ENCODE measurements around the gene VPS26B.
A peak's percentile ranks its signal among the peaks of the same experiment; 100 is the strongest.

VPS26B gene

DNA sequence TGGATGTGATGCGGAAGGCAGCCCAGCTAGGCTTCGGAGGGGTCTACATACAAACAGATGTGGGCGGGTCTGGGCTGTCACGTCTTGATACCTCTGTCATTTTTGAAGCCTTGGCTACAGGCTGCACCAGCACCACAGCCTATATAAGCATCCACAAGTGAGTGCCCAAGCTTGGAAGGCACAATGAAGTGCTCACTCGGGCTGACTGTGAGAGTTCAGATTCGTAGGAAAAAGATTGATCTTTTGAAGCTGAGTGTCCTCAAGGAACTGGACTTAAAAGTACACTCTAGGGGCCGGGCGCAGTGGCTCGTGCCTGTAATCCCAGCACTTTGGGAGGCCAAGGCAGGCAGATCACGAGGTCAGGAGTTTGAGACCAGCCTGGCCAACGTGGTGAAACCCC lies 32.6 kb downstream of the VPS26B start:
- CTCF ChIA-PET = no interaction called here
- no peaks in the 10 kb centered on the region for H3K9me3 Mint-ChIP-seq
- H3K4me3 Mint-ChIP-seq = no peak overlapping the region
- H3K4me1 Mint-ChIP-seq = peaks cover 42% of the 10 kb centered on the region
- H3K27me3 Mint-ChIP-seq = no peaks in the 10 kb centered on the region
- H3K36me3 Mint-ChIP-seq = peaks cover 25% of the 10 kb centered on the region
- H3K27ac Mint-ChIP-seq = no peak overlapping the region
- no peak for DNase-seq

DNA sequence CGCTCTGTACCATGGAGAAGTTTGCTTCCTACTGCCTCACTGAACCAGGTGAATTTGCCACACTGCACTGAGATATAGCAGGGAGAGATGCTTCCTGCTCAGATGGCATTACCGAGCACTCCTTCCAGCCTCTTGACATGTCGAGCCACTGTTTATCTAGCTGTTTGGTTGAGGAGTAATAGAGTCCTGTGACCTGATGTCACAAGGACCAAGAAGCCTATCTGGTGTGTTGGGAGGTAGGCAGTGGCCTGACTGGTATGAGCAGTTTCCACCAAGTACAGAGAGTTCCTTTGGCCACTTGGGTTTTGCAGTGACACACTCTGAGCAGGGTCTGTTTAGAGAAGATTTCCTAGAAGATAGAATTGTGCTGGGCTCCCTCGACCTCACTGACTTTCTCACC lies 34.1 kb downstream of the VPS26B start:
- H3K4me1 Mint-ChIP-seq = peaks cover 35% of the 10 kb centered on the region
- H3K4me3 Mint-ChIP-seq = no peak overlapping the region
- CTCF ChIA-PET = no interaction called here
- H3K27ac Mint-ChIP-seq = no peak overlapping the region
- H3K36me3 Mint-ChIP-seq = peaks cover 26% of the 10 kb centered on the region
- no peaks in the 10 kb centered on the region for H3K27me3 Mint-ChIP-seq
- DNase-seq = no peak
- H3K9me3 Mint-ChIP-seq = no peaks in the 10 kb centered on the region

DNA sequence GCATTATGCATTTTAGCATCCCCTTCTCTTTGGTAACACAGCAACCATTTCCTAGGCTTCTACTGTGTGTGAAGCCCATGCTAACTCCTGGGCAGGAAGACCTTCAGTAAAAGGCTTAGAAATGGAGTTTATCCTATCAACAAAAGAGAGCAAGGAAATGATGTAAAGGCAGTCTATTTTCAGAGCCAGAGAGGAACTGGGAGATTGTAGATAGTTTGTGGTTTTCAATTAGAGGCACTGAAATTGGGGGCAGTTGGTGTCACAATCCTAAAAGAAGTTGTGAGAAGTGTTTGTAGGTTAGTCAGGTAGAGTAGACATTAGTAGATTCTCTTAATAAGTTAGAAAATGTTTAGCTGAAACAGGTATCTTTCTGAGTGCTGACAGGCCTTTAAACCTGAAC lies 36.0 kb downstream of the VPS26B start:
- no peak for DNase-seq
- peak overlapping the region; percentile 46 for H3K27ac Mint-ChIP-seq
- peaks cover 19% of the 10 kb centered on the region for H3K4me1 Mint-ChIP-seq
- no peak overlapping the region for H3K4me3 Mint-ChIP-seq
- CTCF ChIA-PET = interaction anchor here (1.4 to 7.0 kb wide), 5 partner anchors 9 to 54 kb away, joined by 3 to 68 read pairs (median 11); partner anchors contain the start of genes GLB1L3, NCAPD3 and VPS26B
- peaks cover 28% of the 10 kb centered on the region for H3K36me3 Mint-ChIP-seq
- no peaks in the 10 kb centered on the region for H3K27me3 Mint-ChIP-seq
- H3K9me3 Mint-ChIP-seq = no peaks in the 10 kb centered on the region

DNA sequence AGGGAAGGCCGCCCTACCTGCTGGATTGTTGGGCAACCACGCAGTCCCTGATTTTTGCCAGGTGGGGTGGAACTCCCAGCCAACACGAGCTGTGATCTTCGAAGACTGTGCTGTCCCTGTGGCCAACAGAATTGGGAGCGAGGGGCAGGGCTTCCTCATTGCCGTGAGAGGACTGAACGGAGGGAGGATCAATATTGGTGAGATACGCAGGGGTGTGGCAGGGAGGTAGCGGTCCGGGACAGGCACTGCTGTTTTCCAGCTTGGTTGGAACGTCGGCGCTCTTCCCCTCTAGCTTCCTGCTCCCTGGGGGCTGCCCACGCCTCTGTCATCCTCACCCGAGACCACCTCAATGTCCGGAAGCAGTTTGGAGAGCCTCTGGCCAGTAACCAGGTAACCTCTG lies 36.5 kb downstream of the VPS26B start:
- H3K27ac Mint-ChIP-seq = no peak overlapping the region
- no peak overlapping the region for H3K4me3 Mint-ChIP-seq
- CTCF ChIA-PET = interaction anchor here (1.4 to 7.0 kb wide), 8 partner anchors 9 to 99 kb away, joined by 3 to 68 read pairs (median 10); partner anchors contain the start of genes GLB1L3, NCAPD3 and VPS26B
- peaks cover 16% of the 10 kb centered on the region for H3K4me1 Mint-ChIP-seq
- H3K9me3 Mint-ChIP-seq = no peaks in the 10 kb centered on the region
- DNase-seq = no peak
- H3K36me3 Mint-ChIP-seq = peaks cover 27% of the 10 kb centered on the region
- H3K27me3 Mint-ChIP-seq = no peaks in the 10 kb centered on the region

DNA sequence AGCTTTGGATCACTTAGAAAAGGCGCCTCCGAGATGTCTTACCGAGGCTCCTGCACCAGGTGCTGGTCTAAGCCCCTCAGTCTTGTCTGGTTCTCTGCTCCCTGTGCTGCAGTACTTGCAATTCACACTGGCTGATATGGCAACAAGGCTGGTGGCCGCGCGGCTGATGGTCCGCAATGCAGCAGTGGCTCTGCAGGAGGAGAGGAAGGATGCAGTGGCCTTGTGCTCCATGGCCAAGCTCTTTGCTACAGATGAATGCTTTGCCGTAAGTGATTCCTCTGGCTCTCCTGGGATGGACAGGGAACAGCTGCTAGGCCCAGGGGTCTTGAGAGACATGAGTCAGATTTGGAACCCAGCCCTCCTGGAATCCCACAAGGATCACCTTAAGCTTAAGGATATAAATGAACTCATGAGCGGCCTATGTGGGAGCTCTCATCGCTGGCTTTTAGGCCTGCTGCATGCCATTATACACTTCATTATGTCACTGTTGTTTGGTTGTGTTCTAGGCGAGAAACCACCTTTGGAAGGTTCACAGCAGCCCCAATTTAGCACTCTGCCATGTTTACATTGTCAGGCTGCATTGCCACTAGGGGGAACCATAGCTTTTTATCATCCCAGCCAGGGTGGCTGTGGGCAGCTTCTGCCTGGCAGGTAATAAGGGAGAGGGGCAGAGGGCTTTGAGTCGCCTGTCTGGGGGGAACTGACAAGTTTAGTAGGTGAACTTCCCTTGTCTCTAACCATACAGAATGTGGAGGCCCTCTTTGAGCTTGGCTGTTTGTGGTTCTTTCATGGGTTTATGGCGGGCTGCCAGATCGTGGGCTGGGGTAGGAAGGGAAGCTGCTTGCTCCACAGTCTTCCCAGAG lies 37.4 kb downstream of the VPS26B start:
- DNase-seq = peak; percentile 66
- no peaks in the 10 kb centered on the region for H3K27me3 Mint-ChIP-seq
- peaks cover 22% of the 10 kb centered on the region for H3K4me1 Mint-ChIP-seq
- no peak overlapping the region for H3K4me3 Mint-ChIP-seq
- no peak overlapping the region for H3K27ac Mint-ChIP-seq
- H3K36me3 Mint-ChIP-seq = peaks cover 26% of the 10 kb centered on the region
- CTCF ChIA-PET = interaction anchor here (1.0 to 7.0 kb wide), 15 partner anchors 8 to 98 kb away, joined by 3 to 68 read pairs (median 6); partner anchors contain the start of genes ACAD8, GLB1L3, NCAPD3 and VPS26B
- H3K9me3 Mint-ChIP-seq = no peaks in the 10 kb centered on the region

DNA sequence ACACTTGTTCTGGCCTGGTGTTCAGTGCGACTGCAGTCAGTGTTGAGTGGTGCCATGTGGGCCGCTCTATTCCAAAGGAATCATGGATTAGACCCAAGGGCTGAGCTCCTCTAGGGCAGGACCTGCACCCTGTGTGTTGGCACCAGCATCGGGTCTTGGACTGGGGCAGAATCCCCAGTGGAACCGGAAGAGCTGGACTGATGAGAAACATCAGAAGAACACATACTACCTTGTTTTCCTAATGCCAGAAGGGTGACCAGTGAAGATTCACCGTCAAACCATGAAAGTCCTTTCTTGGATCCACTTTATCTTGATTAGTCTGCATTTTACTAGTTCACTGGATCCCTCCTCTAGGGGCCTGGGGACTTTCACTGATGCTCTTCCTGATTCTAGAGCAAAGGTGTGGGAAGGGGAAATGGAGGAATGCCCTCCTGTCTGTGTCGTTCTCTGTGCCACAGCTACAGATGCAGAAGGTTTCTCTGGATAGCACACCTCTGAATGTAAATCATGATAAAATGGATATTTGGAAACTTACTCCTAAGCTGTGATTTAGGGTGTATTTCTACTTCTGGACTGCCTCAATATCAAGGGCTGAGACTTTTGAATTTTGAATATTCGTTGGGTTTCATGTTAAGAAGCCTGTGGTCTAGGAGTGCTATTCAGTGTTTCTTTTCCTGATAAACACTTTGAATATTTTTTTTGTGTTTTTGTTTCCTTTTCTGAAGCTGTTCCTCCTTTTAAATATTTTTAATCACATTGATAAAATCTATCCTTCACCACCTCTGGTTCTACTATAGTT lies 40.7 kb downstream of the VPS26B start:
- CTCF ChIA-PET = interaction anchor here (0.8 to 7.0 kb wide), 2 partner anchors 9 kb away, joined by 3 to 68 read pairs; partner anchors contain the start of gene GLB1L3
- no peak for DNase-seq
- Mint-ChIP-seq H3K4me3 (no peak overlapping the region), H3K4me1 (peaks cover 36% of the 10 kb centered on the region), H3K27ac (no peak overlapping the region), H3K27me3 (no peaks in the 10 kb centered on the region), H3K36me3 (peaks cover 11% of the 10 kb centered on the region), H3K9me3 (no peaks in the 10 kb centered on the region)

DNA sequence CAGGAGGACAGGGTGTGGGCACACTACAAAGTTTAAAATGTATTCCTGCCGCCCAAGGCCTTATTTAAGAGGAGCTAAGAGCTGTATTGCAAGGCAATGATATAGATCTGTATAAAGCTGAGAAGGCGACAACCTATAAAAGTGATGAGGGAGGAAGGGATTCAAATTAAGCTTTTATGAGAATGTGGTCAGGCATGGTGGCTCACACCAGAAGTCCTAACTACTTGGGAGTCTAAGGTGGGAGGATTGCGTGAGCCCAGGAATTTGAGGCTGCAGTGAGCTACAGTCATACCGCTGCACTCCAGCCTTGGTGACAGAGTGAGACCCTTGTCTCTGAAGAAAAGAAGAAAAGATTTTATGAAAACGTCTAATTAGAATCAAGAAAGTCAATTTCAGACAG lies 42.0 kb downstream of the VPS26B start:
- Mint-ChIP-seq H3K4me3 (no peak overlapping the region), H3K4me1 (peaks cover 39% of the 10 kb centered on the region), H3K36me3 (peaks cover 14% of the 10 kb centered on the region), H3K27me3 (no peaks in the 10 kb centered on the region), H3K27ac (no peak overlapping the region), H3K9me3 (no peaks in the 10 kb centered on the region)
- CTCF ChIA-PET = interaction anchor here (7.0 kb wide), 1 partner anchor 8 kb away, joined by 68 read pairs; the partner anchor contains the start of gene GLB1L3
- no peak for DNase-seq

DNA sequence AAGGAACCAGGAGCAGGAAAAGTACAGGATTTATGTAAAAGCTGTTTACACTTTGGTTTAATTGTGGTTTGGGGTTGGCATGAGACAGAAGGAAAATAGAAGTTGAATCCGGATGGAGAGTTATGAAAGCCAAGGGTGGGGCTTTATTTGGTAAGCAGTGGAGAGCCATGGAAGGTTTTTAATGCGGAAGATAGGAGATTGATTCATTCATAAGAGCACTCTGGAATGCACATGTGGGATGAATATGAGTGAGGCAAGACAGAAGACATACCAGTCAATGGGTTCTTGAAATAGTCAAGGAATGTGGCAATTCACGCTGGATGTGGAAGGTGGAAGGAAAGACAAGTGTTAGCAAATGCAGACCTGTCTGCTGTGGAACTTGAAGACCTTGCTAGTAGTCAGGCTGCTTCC lies 42.4 kb downstream of the VPS26B start:
- H3K4me1 Mint-ChIP-seq = peaks cover 42% of the 10 kb centered on the region
- H3K4me3 Mint-ChIP-seq = no peak overlapping the region
- no peak overlapping the region for H3K27ac Mint-ChIP-seq
- DNase-seq = no peak
- no peaks in the 10 kb centered on the region for H3K27me3 Mint-ChIP-seq
- no peaks in the 10 kb centered on the region for H3K9me3 Mint-ChIP-seq
- CTCF ChIA-PET = no interaction called here
- peaks cover 16% of the 10 kb centered on the region for H3K36me3 Mint-ChIP-seq

DNA sequence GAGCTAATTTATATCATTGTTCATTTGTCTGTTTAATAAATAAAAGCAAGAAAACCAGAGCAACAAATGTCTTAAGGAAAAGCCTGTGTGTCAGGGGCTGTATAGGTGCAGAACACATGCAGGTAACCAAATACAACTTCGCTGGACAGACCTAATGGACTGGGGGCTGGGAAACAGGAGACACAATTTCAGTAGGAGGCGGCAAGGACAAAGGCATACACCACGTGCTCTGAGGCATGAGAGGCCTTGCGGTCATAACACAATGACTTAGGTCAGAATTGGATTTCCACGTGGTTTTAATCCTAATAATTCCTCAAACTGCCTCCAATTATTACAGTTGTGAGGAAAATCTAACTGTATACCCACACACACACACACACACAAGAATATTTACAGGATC lies 43.0 kb downstream of the VPS26B start:
- Mint-ChIP-seq H3K27ac (no peak overlapping the region), H3K4me1 (peaks cover 46% of the 10 kb centered on the region), H3K9me3 (no peaks in the 10 kb centered on the region), H3K36me3 (peaks cover 18% of the 10 kb centered on the region), H3K27me3 (no peaks in the 10 kb centered on the region), H3K4me3 (no peak overlapping the region)
- CTCF ChIA-PET = no interaction called here
- DNase-seq = no peak

DNA sequence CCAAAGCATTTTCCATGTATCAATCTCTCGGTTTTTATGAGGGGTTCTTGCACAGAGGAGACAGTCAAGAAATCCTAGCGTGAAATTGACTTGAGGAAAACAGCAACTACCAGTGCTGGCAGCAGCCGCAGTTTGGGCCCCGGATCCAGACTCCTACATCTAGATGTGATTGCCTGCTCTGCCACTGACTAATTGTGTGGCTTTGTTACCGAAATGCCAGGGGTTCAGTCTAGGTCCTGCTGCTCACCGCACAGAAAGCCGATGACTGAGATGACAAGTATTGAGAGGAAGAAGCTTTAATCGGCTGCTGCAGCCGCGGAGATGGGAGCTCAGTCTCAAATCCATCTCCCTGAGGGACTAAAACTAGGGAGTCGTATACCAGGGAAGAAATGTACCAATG lies 43.5 kb downstream of the VPS26B start:
- H3K27ac Mint-ChIP-seq = peak overlapping the region; percentile 55
- H3K36me3 Mint-ChIP-seq = peaks cover 23% of the 10 kb centered on the region
- CTCF ChIA-PET = interaction anchor here (0.8 kb wide), 1 partner anchor 44 kb away, joined by 5 read pairs; the partner anchor contains the start of gene NCAPD3
- no peak overlapping the region for H3K4me3 Mint-ChIP-seq
- no peaks in the 10 kb centered on the region for H3K27me3 Mint-ChIP-seq
- H3K9me3 Mint-ChIP-seq = no peaks in the 10 kb centered on the region
- no peak for DNase-seq
- peaks cover 51% of the 10 kb centered on the region for H3K4me1 Mint-ChIP-seq

DNA sequence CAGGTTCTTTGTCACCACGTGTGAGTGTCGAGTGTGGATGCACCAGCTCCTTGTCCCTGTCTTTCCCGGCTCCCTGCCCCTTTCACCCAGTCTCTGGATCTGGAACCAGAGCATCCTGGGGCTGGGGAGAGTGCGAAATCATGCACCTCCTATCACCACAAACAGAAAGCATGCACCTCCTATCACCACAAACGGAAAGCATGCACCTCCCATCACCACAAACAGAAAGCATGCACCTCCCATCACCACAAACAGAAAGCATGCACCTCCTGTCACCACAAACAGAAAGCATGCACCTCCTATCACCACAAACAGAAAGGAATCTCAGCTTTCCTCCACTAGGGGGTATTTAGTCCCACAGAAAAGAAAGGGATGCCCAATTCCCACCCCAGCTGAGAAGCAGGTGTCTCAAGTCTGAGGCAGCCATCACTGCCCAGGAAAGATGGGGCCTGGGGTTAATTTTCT lies 45.8 kb downstream of the VPS26B start:
- peaks cover 73% of the 10 kb centered on the region for H3K4me1 Mint-ChIP-seq
- peak overlapping the region; percentile 24 for H3K4me3 Mint-ChIP-seq
- DNase-seq = peak; percentile 63
- CTCF ChIA-PET = interaction anchor here (0.6 to 2.0 kb wide), 3 partner anchors 9 to 129 kb away, joined by 3 to 8 read pairs (median 6); no protein-coding TSS in a partner anchor
- H3K27ac Mint-ChIP-seq = peak overlapping the region; percentile 82
- H3K9me3 Mint-ChIP-seq = no peaks in the 10 kb centered on the region
- peaks cover 26% of the 10 kb centered on the region for H3K36me3 Mint-ChIP-seq
- no peaks in the 10 kb centered on the region for H3K27me3 Mint-ChIP-seq

DNA sequence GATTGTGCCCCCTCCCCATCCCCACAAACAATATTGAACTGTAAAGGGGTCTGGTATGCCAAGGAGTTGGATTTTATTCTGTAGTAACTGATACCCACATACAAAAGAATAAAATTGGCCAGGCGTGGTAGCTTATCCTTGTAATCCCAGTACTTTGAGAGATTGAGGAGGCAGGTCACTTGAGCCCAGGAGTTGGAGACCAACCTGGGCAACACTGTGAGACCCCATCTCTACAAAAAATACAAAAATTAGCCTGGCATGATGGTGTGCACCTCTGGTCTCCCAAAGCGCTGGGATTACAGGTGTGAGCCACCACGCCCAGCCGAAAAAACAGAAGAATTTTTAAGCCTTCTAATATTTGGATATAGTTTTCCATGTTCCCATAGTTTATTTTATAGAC lies 47.5 kb downstream of the VPS26B start:
- no peak for DNase-seq
- H3K36me3 Mint-ChIP-seq = peaks cover 27% of the 10 kb centered on the region
- no peaks in the 10 kb centered on the region for H3K9me3 Mint-ChIP-seq
- peaks cover 69% of the 10 kb centered on the region for H3K4me1 Mint-ChIP-seq
- CTCF ChIA-PET = interaction anchor here (6.7 kb wide), 1 partner anchor 9 kb away, joined by 68 read pairs; no protein-coding TSS in a partner anchor
- no peak overlapping the region for H3K27ac Mint-ChIP-seq
- H3K27me3 Mint-ChIP-seq = peaks cover 6% of the 10 kb centered on the region
- no peak overlapping the region for H3K4me3 Mint-ChIP-seq

DNA sequence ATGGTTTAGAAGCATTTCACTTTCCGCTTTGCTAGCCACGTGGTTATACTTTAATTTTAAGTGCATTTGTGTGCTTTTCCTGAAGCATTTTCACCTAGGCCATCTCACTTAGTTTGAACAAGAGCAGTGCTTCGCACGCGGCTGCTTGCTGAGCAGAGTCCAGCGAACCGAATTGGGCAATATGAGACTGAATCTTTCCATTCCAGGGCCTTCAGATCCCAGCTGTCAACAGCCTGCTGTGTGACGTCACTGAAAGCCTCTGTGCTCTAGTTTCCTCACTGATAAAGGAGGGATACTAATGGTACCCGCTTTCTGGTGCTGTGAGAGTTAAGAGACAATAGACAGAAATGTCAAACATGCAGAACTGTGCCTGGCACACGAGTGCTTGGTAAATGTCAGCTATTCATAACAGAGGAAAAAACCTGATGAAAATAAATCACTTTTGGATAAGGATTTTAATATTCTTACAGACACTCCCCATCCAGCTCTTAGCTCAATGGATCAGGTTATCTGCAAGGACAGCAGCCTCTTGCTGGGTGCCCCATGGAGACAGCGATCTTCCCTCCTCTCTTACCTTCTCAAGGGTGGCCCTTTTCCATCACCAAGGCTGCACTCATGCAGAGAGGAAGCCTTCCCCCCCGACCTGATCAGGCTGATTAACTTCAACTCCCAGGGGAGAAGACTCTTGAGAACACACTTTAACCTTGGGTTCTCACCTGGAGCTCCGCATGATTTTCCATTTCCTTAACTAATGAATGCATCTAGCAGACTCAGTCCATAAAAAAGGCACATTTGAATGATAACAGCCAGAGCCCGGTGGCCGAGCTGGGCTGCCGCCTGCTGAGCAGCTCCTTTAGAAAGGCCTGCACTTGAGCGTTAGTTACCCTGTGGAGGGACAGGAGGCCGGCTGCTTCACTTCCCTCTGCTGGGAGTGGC lies 48.2 kb downstream of the VPS26B start:
- H3K36me3 Mint-ChIP-seq = peaks cover 31% of the 10 kb centered on the region
- CTCF ChIA-PET = interaction anchor here (1.0 to 6.7 kb wide), 3 partner anchors 10 to 87 kb away, joined by 3 to 68 read pairs (median 3); no protein-coding TSS in a partner anchor
- DNase-seq = no peak
- H3K4me1 Mint-ChIP-seq = peaks cover 72% of the 10 kb centered on the region
- H3K9me3 Mint-ChIP-seq = no peaks in the 10 kb centered on the region
- H3K27me3 Mint-ChIP-seq = peaks cover 13% of the 10 kb centered on the region
- H3K27ac Mint-ChIP-seq = no peak overlapping the region
- H3K4me3 Mint-ChIP-seq = peak overlapping the region; percentile 27
